ENCODE results near the gene PCGF3. TPM values are rescaled to one million over a fixed set of nuclear protein-coding genes. Genes with fewer than 3 reads are reported as not detected.

The PCGF3 gene
- total RNA-seq, 2 donors from 2014 or later, result 59.0 to 135 TPM

DNA sequence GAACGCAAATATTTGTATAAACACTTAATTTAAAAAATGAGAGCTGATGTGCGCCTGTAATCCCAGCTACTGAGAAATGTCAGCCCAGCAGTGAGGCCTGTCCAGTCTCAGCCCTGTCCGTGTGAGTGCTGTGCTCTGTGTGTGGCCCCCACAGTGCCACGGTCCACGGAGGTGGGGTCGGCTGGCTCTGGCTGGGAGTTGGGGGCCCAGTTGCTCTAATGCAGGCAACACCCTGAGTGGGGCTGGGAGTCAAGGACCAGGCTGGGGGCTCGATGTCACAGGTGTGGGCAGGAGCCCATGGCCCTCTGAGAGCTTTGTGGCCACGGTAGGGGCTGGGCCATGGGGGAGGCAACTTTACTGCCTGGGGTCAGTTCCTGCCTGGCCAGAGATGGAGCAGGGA is 12.8 kb downstream of the PCGF3 start:
- no peaks in the 10 kb centered on the region for H3K9me3 ChIP-seq
- intact Hi-C loops (cut with DNase I), result no loop called here
- WGBS, result 87% methylated on average over 8 of the region's 8 CpGs
- H3K27ac ChIP-seq, result no peak overlapping the region
- H3K27me3 ChIP-seq (replicated peaks; ENCODE audit: insufficient read depth), result no peaks in the 10 kb centered on the region
- H3K36me3 ChIP-seq, result no peaks in the 10 kb centered on the region
- no peak overlapping the region for H3K4me3 ChIP-seq
- TF ChIP-seq, protein P1, sequence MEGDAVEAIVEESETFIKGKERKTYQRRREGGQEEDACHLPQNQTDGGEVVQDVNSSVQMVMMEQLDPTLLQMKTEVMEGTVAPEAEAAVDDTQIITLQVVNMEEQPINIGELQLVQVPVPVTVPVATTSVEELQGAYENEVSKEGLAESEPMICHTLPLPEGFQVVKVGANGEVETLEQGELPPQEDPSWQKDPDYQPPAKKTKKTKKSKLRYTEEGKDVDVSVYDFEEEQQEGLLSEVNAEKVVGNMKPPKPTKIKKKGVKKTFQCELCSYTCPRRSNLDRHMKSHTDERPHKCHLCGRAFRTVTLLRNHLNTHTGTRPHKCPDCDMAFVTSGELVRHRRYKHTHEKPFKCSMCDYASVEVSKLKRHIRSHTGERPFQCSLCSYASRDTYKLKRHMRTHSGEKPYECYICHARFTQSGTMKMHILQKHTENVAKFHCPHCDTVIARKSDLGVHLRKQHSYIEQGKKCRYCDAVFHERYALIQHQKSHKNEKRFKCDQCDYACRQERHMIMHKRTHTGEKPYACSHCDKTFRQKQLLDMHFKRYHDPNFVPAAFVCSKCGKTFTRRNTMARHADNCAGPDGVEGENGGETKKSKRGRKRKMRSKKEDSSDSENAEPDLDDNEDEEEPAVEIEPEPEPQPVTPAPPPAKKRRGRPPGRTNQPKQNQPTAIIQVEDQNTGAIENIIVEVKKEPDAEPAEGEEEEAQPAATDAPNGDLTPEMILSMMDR (IDR thresholded peaks at IDR 0.05), result no peak
- TF ChIP-seq POLR2AphosphoS5 (IDR thresholded peaks at IDR 0.05), result no peak
- no peak for TF ChIP-seq POLR2A (IDR thresholded peaks at IDR 0.05)
- H3K4me1 ChIP-seq (replicated peaks), result no peaks in the 10 kb centered on the region
- no peak for DNase-seq (ENCODE audit: low spot score)

DNA sequence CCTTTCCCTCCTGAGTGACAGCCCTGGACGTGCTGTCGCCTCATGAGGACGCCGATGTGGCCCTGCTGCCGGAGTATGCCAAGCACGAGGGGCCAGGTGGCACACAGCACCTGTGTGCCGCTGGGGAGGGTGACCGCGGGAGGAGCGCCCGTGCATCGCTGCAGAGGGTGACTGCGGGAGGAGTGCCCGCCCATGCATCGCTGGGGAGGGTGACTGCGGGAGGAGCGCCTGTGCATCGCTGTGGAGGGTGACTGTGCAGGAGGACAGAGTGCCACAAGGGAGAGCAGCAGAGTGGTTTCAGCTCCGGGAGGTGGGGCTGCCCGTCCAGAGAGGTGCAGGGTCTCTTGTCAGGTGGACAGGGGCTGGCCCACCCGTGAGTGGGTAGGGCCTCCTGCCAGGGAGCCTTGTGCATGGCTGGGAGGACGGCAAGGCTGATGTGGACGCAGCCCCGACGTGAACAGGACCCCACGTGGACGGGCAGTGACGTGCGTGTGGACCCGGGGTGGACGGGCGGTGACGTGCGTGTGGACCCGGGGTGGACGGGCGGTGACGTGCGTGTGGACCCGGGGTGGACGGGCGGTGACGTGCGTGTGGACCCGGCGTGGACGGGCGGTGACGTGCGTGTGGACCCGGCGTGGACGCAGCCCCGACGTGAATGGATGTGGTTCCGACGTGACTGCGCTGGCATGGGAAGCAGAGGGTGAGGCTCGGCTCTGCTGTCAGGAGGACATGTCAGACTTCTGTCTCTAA is 14.7 kb downstream of the PCGF3 start:
- WGBS, result 90% methylated on average over 59 of the region's 59 CpGs
- Histone ChIP-seq H3K9me3 (no peaks in the 10 kb centered on the region), H3K4me3 (no peak overlapping the region), H3K36me3 (no peaks in the 10 kb centered on the region), H3K4me1 (replicated peaks) (no peaks in the 10 kb centered on the region), H3K27ac (no peak overlapping the region), H3K27me3 (replicated peaks; ENCODE audit: insufficient read depth) (no peaks in the 10 kb centered on the region)
- no peak for DNase-seq (ENCODE audit: low spot score)
- TF ChIP-seq POLR2AphosphoS5 (IDR thresholded peaks at IDR 0.05) (no peak), POLR2A (IDR thresholded peaks at IDR 0.05) (no peak)
- TF ChIP-seq, protein P1 (IDR thresholded peaks at IDR 0.05), result no peak
- intact Hi-C loops (cut with DNase I), result no loop called here

DNA sequence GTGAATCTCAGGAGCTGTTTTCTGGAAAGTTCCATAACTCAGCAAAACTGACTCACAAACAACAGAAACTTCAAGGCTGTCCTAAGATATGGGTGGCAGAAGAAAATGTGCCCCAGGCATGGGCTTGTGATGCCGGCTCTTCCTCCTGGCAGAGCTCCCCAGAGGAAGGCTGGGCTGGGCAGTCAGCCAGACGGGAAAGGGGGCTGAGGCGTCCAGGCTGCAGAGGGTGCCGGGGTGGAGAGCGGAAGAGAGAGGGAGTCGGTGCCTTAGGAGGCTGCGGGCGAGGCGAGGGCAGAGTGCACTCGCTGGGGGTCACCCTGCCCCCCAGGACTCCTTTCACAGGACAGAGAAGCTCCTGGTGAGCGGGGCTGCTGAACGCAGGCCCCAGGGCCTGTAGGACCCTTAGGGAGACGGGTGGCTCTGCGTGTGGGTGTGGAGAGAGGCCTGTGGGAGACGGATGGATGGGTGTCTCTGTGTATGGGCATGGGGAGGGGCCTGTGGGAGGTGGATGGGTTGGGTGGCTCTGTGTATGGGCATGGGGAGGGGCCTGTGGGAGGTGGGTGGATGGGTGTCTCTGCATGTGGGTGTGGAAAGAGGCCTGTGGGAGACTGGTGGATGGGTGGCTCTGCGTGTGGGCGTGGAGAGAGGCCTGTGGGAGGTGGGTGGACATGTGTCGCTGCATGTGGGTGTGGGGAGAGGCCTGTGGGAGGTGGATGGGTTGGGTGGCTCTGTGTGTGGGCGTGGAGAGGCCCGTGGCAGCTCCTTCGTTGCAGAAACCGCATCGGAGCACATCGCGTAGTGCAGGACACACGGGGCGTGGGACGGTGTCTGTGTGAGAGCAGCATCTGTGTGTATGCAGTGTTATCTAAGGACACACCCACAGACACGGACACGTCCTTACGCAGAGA is 15.9 kb downstream of the PCGF3 start:
- Histone ChIP-seq H3K27ac (no peak overlapping the region), H3K4me1 (replicated peaks) (no peaks in the 10 kb centered on the region), H3K4me3 (no peak overlapping the region), H3K36me3 (no peaks in the 10 kb centered on the region), H3K27me3 (replicated peaks; ENCODE audit: insufficient read depth) (no peaks in the 10 kb centered on the region), H3K9me3 (no peaks in the 10 kb centered on the region)
- 69% methylated on average over 31 of the region's 31 CpGs for WGBS
- no peak for DNase-seq (ENCODE audit: low spot score)
- intact Hi-C loops (cut with DNase I), result no loop called here
- TF ChIP-seq, protein P1 (IDR thresholded peaks at IDR 0.05), result no peak
- no peak for TF ChIP-seq POLR2A (IDR thresholded peaks at IDR 0.05)
- TF ChIP-seq POLR2AphosphoS5 (IDR thresholded peaks at IDR 0.05), result no peak

DNA sequence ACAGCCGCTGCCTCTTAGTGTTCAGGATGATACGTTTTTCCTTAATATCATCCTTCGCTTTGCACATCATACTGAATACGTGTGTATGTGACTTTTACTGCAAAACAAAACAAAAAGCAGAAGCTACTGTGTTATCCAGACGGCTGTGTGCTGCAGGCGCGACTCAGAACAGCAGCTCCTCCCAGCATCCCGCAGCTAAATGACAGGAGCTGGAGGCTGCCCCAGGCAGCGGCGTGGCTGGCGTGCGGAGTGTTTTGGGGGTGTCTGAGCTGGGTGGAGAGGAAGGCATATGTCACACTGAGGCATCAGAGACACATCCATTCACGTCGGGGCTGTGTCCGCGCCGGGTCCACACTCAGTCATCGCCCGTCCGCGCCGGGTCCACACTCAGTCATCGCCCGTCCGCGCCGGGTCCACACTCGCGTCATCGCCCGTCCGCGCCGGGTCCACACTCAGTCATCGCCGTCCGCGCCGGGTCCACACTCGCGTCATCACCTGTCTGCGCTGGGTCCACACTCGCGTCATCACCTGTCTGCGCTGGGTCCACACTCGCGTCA is 16.6 kb downstream of the PCGF3 start:
- no peaks in the 10 kb centered on the region for H3K36me3 ChIP-seq
- 95% methylated on average over 47 of the region's 47 CpGs for WGBS
- no peaks in the 10 kb centered on the region for H3K4me1 ChIP-seq (replicated peaks)
- no peak overlapping the region for H3K4me3 ChIP-seq
- intact Hi-C loops (cut with DNase I), result no loop called here
- no peak for DNase-seq (ENCODE audit: low spot score)
- H3K27me3 ChIP-seq (replicated peaks; ENCODE audit: insufficient read depth), result no peaks in the 10 kb centered on the region
- H3K27ac ChIP-seq, result no peak overlapping the region
- no peaks in the 10 kb centered on the region for H3K9me3 ChIP-seq
- TF ChIP-seq POLR2AphosphoS5 (IDR thresholded peaks at IDR 0.05), result no peak
- TF ChIP-seq, protein P1 (IDR thresholded peaks at IDR 0.05), result no peak
- no peak for TF ChIP-seq POLR2A (IDR thresholded peaks at IDR 0.05)

All from prostate gland (tissue), 2 donors.